Stimulated activated CD8-positive, alpha-beta memory T cell treated with anti-CD3 and anti-CD28 coated beads, Interleukin-2, amount 100 ng/mL, for 1 hour (primary cell): ENCODE results near the gene KLF6.
"Not testable (repeated sequence)": the region's sequence is repeated elsewhere in the genome, so short reads cannot be mapped to it uniquely, and the experiment has no call there.

Source experiments
- DNase-seq, 2 donors: peaks; one replicate each; pipeline ENCODE4 v3.0.0-alpha.2; 2020; ENCODE audit warnings: low read depth in 2 of 2

The KLF6 gene

GRCh38 chr10:3757250-3757637 lies 27.8 kb downstream of the KLF6 start:
- DNase-seq, result no peak

- no peak for DNase-seq
Measured at GRCh38 chr10:3756360-3756740, 28.7 kb downstream of the KLF6 start.

GRCh38 chr10:3755440-3756359 lies 29.3 kb downstream of the KLF6 start:
- DNase-seq, result no peak

- DNase-seq, result no peak
Measured at GRCh38 chr10:3754727-3755439, 30.1 kb downstream of the KLF6 start.

DNA sequence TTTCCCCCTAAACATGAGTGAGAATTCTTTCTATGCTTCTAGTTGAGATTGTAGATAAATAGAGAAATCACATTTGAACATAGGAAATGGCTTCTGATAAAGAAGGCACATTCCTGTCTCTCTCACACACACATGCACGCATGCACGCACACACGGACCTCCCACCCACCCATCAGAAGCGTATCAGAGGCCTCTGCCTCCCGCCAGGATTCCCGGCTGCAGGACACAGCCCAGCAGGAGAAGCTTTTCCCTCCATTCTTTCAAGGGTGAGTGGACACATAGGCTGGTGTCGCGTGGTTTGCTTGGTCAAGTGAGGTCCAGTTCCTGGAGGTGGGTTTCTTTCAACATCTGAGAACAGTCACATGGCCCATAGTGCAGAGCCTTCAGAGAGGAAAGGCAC lies 34.2 kb downstream of the KLF6 start:
- DNase-seq, result no peak

DNA sequence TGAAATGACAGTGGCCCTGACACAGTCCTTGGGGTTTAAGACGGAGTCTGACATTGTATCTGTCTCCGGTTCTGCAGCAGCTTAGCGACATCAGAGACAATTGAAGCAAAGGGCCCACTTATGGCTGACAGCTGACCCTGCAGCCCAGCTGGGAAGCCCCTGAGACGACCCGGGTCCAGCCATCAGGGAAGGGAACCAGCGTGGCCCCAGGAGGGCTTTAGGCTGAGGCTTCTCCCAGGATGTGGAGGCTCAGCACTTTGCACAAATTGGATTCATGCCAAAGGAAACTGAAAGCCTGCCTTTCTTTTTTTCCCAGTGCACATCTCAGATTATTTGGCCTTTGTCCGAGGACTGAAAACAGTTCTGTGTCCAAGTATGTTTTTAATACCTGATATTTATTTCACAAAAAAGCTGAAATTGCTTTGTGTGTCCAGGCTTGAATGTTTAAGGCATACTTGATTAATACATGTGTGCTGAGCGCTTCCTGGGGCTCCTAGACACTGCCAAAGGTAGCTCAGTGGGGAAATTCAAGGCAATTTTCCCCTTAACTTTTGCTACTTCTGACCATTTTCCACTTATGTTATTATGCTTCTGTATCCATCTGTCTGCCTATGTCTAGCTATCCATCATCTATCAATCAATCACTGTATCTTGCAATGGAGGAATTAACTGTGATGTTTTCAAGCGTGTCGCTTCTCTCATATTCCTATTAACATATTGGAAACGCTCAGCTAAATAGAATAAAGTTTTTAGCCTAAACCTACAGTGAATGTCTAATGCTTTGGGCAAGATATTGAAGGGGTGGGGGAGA lies 34.8 kb downstream of the KLF6 start:
- DNase-seq, result no peak

DNA sequence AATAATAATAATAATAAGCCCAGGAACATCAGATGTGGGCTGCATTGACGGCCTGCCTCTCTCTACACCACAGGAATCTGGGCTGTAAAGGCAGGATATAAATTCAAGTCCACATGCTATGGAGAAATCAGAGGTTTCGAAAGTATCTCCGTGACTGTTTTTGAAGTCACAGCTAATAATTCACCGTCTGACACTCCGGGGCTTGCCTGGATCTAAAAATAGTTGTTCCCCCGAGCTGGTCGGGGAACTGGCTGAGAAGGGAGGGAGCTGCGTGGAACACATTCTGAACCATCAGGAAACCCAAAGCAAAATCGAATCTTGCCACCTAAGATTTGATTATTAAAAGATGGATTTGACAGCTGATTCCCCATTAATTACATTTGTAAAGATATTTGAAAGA lies 35.4 kb downstream of the KLF6 start:
- DNase-seq, result no peak

DNA sequence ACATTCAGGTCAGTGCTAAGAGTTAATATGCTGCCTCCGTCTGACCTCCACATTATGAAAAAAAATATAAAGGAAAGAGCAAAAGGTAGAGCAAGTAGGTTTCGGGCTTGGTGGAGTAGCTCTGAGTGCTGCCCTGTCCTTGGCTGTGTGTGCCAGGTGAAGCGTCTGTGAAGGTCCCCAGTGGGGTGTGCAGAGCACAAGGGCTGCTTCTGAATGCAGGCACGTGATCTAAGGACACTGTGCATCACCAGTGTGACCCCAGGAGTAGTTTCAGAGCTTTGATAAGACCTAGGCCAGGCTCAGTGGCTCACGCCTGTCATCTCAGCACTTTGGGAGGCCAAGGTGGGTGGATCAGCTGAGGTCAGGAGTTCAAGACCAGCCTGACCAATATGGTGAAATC lies 36.0 kb downstream of the KLF6 start:
- no peak for DNase-seq

GRCh38 chr10:3748484-3748883 lies 36.5 kb downstream of the KLF6 start:
- DNase-seq, result no peak

DNA sequence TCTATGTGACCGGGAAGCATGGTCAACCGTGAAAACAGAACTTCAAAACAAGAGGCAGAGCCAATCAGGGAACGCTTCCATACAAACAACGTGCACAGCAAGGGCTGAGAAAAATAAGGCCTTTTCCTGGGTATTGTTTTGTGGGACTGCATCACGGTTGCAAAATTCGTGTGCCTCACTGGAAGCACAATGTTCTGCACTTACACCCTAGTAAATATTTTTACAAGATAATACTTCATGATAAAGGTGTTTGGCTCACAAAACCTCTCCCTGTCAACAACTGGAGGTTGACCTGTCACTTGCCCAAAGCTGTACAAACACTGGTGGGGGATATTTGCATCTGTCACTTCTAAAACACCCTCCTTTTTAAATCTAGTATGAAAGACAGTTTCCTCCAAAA lies 37.0 kb downstream of the KLF6 start:
- no peak for DNase-seq

GRCh38 chr10:3747248-3747960 lies 37.6 kb downstream of the KLF6 start:
- no peak for DNase-seq

GRCh38 chr10:3746634-3747033 lies 38.4 kb downstream of the KLF6 start:
- DNase-seq, result no peak

DNA sequence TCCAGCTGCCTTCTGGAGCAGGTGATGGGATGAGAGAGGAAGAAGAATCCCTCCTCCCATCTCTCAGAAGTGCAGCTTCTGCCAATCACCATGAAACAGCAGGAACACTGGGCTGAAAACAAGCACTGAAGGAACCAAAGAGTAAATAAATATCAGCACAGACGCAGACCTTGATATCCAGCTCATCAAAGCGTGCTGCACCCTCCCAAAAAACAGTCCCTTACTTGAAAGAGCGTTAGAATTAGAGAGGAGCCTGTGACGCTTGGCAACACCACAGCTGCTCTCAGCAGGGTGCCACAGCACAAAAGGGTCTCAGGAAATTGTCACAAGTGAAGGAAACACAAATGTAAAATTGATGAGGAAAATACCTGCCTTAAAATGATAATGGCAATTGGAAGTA lies 39.5 kb downstream of the KLF6 start:
- DNase-seq, result no peak

- DNase-seq, result no peak
Measured at GRCh38 chr10:3741688-3742461, 43.1 kb downstream of the KLF6 start.

- no peak for DNase-seq
Measured at GRCh38 chr10:3740157-3740871, 44.7 kb downstream of the KLF6 start.

DNA sequence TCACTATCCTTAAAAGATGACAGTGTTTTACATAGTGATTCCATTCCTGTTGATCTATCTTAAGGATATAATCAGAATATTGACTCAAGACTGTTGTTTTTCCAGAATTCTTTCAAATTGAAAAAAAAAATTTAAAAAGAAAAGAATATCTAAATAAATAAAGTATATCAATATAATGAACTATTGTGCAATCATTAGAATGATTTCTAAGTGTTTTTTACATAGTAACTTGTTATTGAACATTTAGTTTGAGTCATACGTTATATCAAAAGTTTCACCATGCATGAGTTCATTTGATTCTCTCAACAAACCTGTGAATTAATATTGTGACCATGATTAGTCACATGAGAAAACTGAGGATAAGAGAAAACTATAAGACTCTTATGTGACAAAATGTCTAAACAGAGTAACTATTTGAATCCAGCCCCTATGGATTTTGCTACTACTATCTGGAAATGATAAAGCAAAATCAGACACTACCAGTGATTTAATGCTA lies 46.1 kb downstream of the KLF6 start:
- DNase-seq, result no peak

- no peak for DNase-seq
Measured at GRCh38 chr10:3737864-3738263, 47.1 kb downstream of the KLF6 start.

DNA sequence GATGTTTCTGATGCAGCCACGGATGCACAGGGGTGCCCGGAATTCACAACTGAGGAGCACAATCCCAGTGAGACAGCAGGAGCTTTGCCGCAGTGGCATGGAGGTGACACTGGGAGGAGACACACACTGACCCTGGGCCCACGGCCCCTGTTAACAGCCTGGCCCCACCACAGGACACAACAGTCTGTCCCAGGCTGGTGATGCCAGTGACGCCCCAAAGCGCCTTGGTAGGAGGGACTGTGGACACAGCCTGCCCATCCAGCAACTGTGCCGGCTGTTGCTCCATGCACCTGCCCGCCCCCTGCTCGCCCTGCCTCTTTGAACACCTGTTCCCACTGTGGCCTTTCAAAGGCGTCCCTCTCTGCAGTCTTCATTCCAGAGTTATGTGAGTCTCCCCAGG lies 49.8 kb downstream of the KLF6 start:
- no peak for DNase-seq

- DNase-seq, result no peak
Measured at GRCh38 chr10:3734111-3734510, 50.9 kb downstream of the KLF6 start.

GRCh38 chr10:3732183-3732582 lies 52.8 kb downstream of the KLF6 start:
- DNase-seq, result not testable (repeated sequence)
